Measurements from ENCODE around the gene MAGOH.

- no peak for TF ChIP-seq YY1 (IDR thresholded peaks at IDR 0.05)
- TF ChIP-seq CTCF (IDR thresholded peaks at IDR 0.05; ENCODE audit: low read depth, low read length, missing input control) = no peak
- TF ChIP-seq SP1 (IDR thresholded peaks at IDR 0.05) = no peak
- TF ChIP-seq MAX (IDR thresholded peaks at IDR 0.05) = no peak
- no peak for TF ChIP-seq RXRA (IDR thresholded peaks at IDR 0.05)
These were observed 4.1 kb upstream of the MAGOH start for GRCh38 chr1:53242381-53242780.
